ENCODE measurements around the gene CADM1. TPM values are rescaled to one million over a fixed set of nuclear protein-coding genes. Genes with fewer than 3 reads are reported as not detected.

Gene CADM1
- total and polyA plus RNA-seq, 8 donors: 0.58 to 29.7 (median 5.3) TPM

DNA sequence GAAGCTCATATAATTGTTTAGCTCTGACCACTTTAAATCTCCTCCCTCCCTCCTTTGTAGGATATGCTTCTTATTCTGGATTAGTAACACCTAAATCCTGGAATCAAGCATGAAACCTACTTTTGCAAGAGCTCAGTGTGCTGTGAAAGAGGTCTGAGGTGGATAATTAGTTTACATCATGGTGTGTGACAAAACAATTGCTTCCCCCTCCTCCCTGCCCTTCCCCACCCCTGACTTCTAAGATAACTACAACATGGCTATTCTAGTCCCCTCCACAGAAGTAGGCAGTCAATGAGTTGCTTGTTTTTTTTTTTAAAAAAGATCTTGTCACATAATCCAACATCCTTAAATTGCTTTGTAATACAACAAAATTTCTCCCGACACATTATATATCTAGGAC is 314.0 kb downstream of the CADM1 start:
- H3K36me3 ChIP-seq: no peaks in the 10 kb centered on the region
- H3K27me3 ChIP-seq: no peaks in the 10 kb centered on the region
- TF ChIP-seq POLR2AphosphoS5 (IDR thresholded peaks at IDR 0.05) (no peak), EP300 (IDR thresholded peaks at IDR 0.05) (no peak), POLR2A (IDR thresholded peaks at IDR 0.05) (no peak), CTCF (IDR thresholded peaks at IDR 0.05) (no peak)
- no peak for DNase-seq
- no peaks in the 10 kb centered on the region for H3K4me1 ChIP-seq
- H3K27ac ChIP-seq: no peak overlapping the region
- 89 to 100% (median 97%) methylated on average over 1 of the region's 1 CpG for WGBS, 5 donors
- intact Hi-C loops (cut with DNase I; ENCODE audit: low total_unique reads): no loop called here
- no peak overlapping the region for H3K4me3 ChIP-seq
- H3K9me3 ChIP-seq: no peaks in the 10 kb centered on the region

DNA sequence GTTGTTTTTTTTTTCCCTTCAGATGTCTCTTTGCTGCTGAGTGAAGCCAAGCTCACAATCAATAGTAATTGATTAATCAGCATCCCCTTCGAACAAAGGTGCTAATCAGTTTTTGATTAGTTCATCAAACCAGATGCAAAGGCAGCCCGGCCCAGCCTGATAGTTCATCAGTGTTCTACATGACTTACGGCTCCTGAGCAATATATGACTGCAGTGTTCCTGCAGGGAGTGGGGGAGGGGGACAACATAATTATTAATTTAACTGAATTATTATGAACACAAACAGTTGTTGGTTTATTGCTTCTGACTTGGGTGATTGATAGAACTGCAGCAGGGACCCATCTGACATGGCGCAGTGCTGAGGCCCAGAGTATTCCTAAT is 315.3 kb downstream of the CADM1 start:
- Histone ChIP-seq H3K27me3 (no peaks in the 10 kb centered on the region), H3K4me1 (no peaks in the 10 kb centered on the region), H3K27ac (no peak overlapping the region), H3K4me3 (no peak overlapping the region), H3K9me3 (no peaks in the 10 kb centered on the region), H3K36me3 (no peaks in the 10 kb centered on the region)
- TF ChIP-seq POLR2A (IDR thresholded peaks at IDR 0.05) (no peak), POLR2AphosphoS5 (IDR thresholded peaks at IDR 0.05) (no peak), CTCF (IDR thresholded peaks at IDR 0.05) (no peak), EP300 (IDR thresholded peaks at IDR 0.05) (no peak)
- WGBS, 5 donors: 87 to 93% (median 91%) methylated on average over 4 of the region's 4 CpGs
- no peak for DNase-seq
- intact Hi-C loops (cut with DNase I; ENCODE audit: low total_unique reads): no loop called here

GRCh38 chr11:115188188-115188897 is 315.9 kb downstream of the CADM1 start:
- intact Hi-C loops (cut with DNase I; ENCODE audit: low total_unique reads): no loop called here
- TF ChIP-seq POLR2A (IDR thresholded peaks at IDR 0.05) (no peak), POLR2AphosphoS5 (IDR thresholded peaks at IDR 0.05) (no peak), CTCF (IDR thresholded peaks at IDR 0.05) (no peak), EP300 (IDR thresholded peaks at IDR 0.05) (no peak)
- Histone ChIP-seq H3K36me3 (no peaks in the 10 kb centered on the region), H3K9me3 (no peaks in the 10 kb centered on the region), H3K4me3 (no peak overlapping the region), H3K27me3 (no peaks in the 10 kb centered on the region), H3K27ac (no peak overlapping the region), H3K4me1 (no peaks in the 10 kb centered on the region)
- WGBS, 5 donors: 90 to 95% (median 94%) methylated on average over 6 of the region's 6 CpGs
- DNase-seq: no peak

DNA sequence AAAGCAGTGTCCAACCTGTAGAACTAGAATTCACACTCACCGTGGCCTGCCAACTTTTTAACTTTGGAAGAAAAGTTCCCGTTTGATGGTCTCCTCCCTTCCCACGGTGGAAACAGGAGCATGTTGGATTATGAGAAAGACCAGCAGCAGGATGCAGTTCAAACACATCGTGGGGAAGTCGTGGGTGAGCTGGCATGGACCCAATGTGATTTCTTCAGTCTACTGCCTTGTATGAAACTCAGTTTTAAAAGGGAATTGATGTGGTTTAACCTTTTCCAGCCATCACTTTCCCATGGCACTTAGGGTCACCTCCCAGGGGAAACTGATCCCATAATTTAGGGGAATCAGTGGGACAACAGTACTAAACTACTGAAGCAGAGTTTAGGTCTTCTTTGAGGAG is 318.3 kb downstream of the CADM1 start:
- DNase-seq: peak in 1 of 2 donors; percentile 33
- TF ChIP-seq POLR2A (IDR thresholded peaks at IDR 0.05) (no peak), CTCF (IDR thresholded peaks at IDR 0.05) (no peak), EP300 (IDR thresholded peaks at IDR 0.05) (no peak), POLR2AphosphoS5 (IDR thresholded peaks at IDR 0.05) (no peak)
- intact Hi-C loops (cut with DNase I; ENCODE audit: low total_unique reads): no loop called here
- 35 to 74% (median 72%) methylated on average over 5 of the region's 5 CpGs for WGBS, 5 donors
- Histone ChIP-seq H3K27ac (no peak overlapping the region), H3K4me1 (no peaks in the 10 kb centered on the region), H3K36me3 (no peaks in the 10 kb centered on the region), H3K27me3 (no peaks in the 10 kb centered on the region), H3K4me3 (no peak overlapping the region), H3K9me3 (no peaks in the 10 kb centered on the region)

Data from stomach (tissue), 9 donors.